Sigmoid colon (tissue), 7 donors: Measurements from ENCODE around the gene CASP12. TPM values are rescaled to one million over a fixed set of nuclear protein-coding genes. Genes with fewer than 3 reads are reported as not detected.

Experiments
- DNase-seq: peaks from one replicate; pipeline ENCODE4 v3.0.0-alpha.2; 2019
- H3K27ac ChIP-seq, 4 donors: fragments of 200-600 bp; sonication (generic); one replicate each; pipeline ENCODE4 v1.5.1; 2016 to 2019; ENCODE audit warnings: mild to moderate bottlenecking in 1 of 4
- H3K27me3 ChIP-seq, 3 donors: fragments of 200-600 bp; sonication (generic); one replicate each; pipeline ENCODE4 v1.5.1; 2019; ENCODE audit warnings: mild to moderate bottlenecking in 1 of 3
- H3K36me3 ChIP-seq, 4 donors: fragments of 200-600 bp; sonication (generic); one replicate each; pipeline ENCODE4 v1.5.1; 2016 to 2019
- H3K4me1 ChIP-seq, 4 donors: fragments of 200-600 bp; sonication (generic); one replicate each; pipeline ENCODE4 v1.5.1; 2017 to 2019
- H3K4me3 ChIP-seq, 4 donors: fragments of 200-600 bp; sonication (generic); one replicate each; pipeline ENCODE4 v1.5.1; 2017 to 2019; ENCODE audit warnings: mild to moderate bottlenecking in 2 of 4, moderate library complexity in 1 of 4
- H3K9me3 ChIP-seq, 4 donors: fragments of 200-600 bp in 3 of 4; sonication (generic) in 3 of 4; one replicate each; pipeline versions ENCODE4 v1.5.1 to v1.6.1; 2013 to 2019
- EP300 ChIP-seq, 4 donors: sonication (generic); formaldehyde crosslinking; IDR thresholded peaks; one replicate each; pipeline ENCODE4 v1.6.1; 2017; ENCODE audit warnings: antibody characterized with exemption in 4 of 4
- POLR2A ChIP-seq, 2 donors: fragments of 450-650 bp; IDR thresholded peaks; one replicate each; pipeline ENCODE4 v1.6.1; 2016; ENCODE audit warnings: antibody characterized with exemption in 2 of 2, mild to moderate bottlenecking in 2 of 2, moderate library complexity in 2 of 2
- POLR2AphosphoS5 ChIP-seq, 4 donors: sonication (generic); formaldehyde crosslinking; IDR thresholded peaks; one replicate each; pipeline ENCODE4 v1.6.1; 2017; ENCODE audit warnings: antibody characterized with exemption in 4 of 4
- whole genome bisulfite sequencing, 2 donors: extraction: QIAGEN DNeasy Blood & Tissue Kit; methylation state at CpG; one replicate each; pipeline ENCODE4 v1.1.7; 2013; 5-methylcytosine and 5-hydroxymethylcytosine counted together
- intact Hi-C: fragments of 100-400 bp; cut with DNase I; formaldehyde crosslinking; loops from one replicate; pipeline ENCODE4 v1.15.1; 2023
- polyA plus RNA-seq, 3 donors: library from polyadenylated mRNA; stranded (reverse); fragments of 200-250 nt; gene quantifications; one replicate each; pipeline ENCODE4 v1.2.3, GENCODE V29; 2013
- small RNA-seq, 3 donors: library from RNA; depleted of rRNA; stranded (forward); fragments of <200 nt; gene quantifications; one replicate each; pipeline ENCODE3, GENCODE V24; 2016
- total RNA-seq, 4 donors: library from RNA; depleted of rRNA; stranded (reverse); fragments of >200 nt; gene quantifications; one replicate each; pipeline ENCODE4 v1.1.0, GENCODE V29; 2016
- TF ChIP-seq, protein P1 (sequence below), 4 experiments: fragments of 450-650 bp in 3 of 4; fragments of 200-600 bp in 1 of 4; IDR thresholded peaks; one replicate each; pipeline ENCODE4 v1.5.1; 2016 to 2019; ENCODE audit warnings: antibody characterized with exemption in 4 of 4, mild to moderate bottlenecking in 3 of 4, moderate library complexity in 2 of 4
- donor health status: healthy with polysubstance abuse.
- donor health status: Bipolar disorder and iron deficiency.
- donor health status: healthy.

Gene CASP12
- total and polyA plus RNA-seq, 7 donors = 0.22 to 9.4 (median 2.2) TPM; not detected in 1

- no peaks in the 10 kb centered on the region for H3K27me3 ChIP-seq
- DNase-seq = no peak
- peaks cover 0 to 4% (median 0%) of the 10 kb centered on the region in 4 donors for H3K9me3 ChIP-seq
- no peaks in the 10 kb centered on the region for H3K36me3 ChIP-seq
- TF ChIP-seq POLR2AphosphoS5 (IDR thresholded peaks at IDR 0.05) (no peak), POLR2A (IDR thresholded peaks at IDR 0.05) (no peak), EP300 (IDR thresholded peaks at IDR 0.05) (no peak)
- TF ChIP-seq, protein P1, sequence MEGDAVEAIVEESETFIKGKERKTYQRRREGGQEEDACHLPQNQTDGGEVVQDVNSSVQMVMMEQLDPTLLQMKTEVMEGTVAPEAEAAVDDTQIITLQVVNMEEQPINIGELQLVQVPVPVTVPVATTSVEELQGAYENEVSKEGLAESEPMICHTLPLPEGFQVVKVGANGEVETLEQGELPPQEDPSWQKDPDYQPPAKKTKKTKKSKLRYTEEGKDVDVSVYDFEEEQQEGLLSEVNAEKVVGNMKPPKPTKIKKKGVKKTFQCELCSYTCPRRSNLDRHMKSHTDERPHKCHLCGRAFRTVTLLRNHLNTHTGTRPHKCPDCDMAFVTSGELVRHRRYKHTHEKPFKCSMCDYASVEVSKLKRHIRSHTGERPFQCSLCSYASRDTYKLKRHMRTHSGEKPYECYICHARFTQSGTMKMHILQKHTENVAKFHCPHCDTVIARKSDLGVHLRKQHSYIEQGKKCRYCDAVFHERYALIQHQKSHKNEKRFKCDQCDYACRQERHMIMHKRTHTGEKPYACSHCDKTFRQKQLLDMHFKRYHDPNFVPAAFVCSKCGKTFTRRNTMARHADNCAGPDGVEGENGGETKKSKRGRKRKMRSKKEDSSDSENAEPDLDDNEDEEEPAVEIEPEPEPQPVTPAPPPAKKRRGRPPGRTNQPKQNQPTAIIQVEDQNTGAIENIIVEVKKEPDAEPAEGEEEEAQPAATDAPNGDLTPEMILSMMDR (IDR thresholded peaks at IDR 0.05) = no peak
- H3K4me1 ChIP-seq = no peaks in the 10 kb centered on the region
- intact Hi-C loops = no loop called here
- WGBS, 2 donors = 75 to 88% methylated on average over 2 of the region's 2 CpGs
- no peak overlapping the region for H3K4me3 ChIP-seq
- H3K27ac ChIP-seq = no peak overlapping the region
Observed at GRCh38 chr11:104841973-104842525, 56.2 kb downstream of the CASP12 start.

- TF ChIP-seq POLR2AphosphoS5 (IDR thresholded peaks at IDR 0.05) = no peak
- TF ChIP-seq, protein P1 (IDR thresholded peaks at IDR 0.05) = no peak
- no peak for TF ChIP-seq POLR2A (IDR thresholded peaks at IDR 0.05)
- no peak for TF ChIP-seq EP300 (IDR thresholded peaks at IDR 0.05)
- intact Hi-C loops = no loop called here
- 60 to 77% methylated on average over 1 of the region's 1 CpG for WGBS, 2 donors
- no peaks in the 10 kb centered on the region for H3K4me1 ChIP-seq
- no peaks in the 10 kb centered on the region for H3K27me3 ChIP-seq
- H3K4me3 ChIP-seq = no peak overlapping the region
- no peaks in the 10 kb centered on the region for H3K36me3 ChIP-seq
- peaks cover 0 to 4% (median 0%) of the 10 kb centered on the region in 4 donors for H3K9me3 ChIP-seq
- no peak overlapping the region for H3K27ac ChIP-seq
- no peak for DNase-seq
Observed at GRCh38 chr11:104841185-104841584, 57.1 kb downstream of the CASP12 start.

DNA sequence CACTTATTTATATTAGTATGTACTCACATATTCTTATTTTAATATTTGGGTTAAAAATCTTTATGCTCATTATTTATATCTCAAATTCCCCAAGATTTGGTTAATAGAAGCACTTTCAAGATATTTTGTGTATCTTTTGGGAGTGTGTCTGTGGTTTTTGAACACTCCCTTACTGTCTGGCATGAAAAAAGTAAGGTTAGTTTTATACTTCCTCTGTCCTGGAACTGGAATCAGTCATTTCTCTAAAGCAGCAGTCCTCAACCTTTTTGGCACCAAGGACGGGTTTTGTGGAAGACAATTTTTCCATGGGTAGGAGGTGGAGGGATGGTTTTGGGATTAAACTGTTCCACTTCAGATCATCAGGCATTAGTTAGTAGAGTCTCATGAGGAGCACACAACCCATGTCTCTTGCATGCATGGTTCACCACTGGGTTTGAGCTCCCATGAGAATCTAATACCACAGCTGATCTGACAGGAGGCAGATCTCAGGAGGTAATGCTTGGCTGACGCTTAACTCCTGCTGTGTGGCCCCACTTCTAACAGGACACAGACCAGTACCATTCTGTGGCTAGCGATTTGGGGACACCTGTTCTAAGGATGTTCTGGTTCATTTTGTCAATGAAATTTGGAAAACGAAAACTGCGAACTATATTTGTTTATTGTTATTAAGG lies 60.2 kb downstream of the CASP12 start:
- Histone ChIP-seq H3K4me1 (no peaks in the 10 kb centered on the region), H3K9me3 (peaks cover 0 to 4% (median 0%) of the 10 kb centered on the region in 4 donors), H3K4me3 (no peak overlapping the region), H3K36me3 (no peaks in the 10 kb centered on the region), H3K27ac (no peak overlapping the region), H3K27me3 (no peaks in the 10 kb centered on the region)
- no peak for TF ChIP-seq EP300 (IDR thresholded peaks at IDR 0.05)
- no peak for TF ChIP-seq POLR2A (IDR thresholded peaks at IDR 0.05)
- TF ChIP-seq, protein P1 (IDR thresholded peaks at IDR 0.05) = no peak
- TF ChIP-seq POLR2AphosphoS5 (IDR thresholded peaks at IDR 0.05) = no peak
- intact Hi-C loops = no loop called here
- DNase-seq = no peak
- 78 to 91% methylated on average over 5 of the region's 5 CpGs for WGBS, 2 donors

GRCh38 chr11:104836691-104837090 lies 61.6 kb downstream of the CASP12 start:
- Histone ChIP-seq H3K9me3 (peaks cover 0 to 4% (median 0%) of the 10 kb centered on the region in 4 donors), H3K27me3 (no peaks in the 10 kb centered on the region), H3K4me3 (no peak overlapping the region), H3K36me3 (no peaks in the 10 kb centered on the region), H3K4me1 (no peaks in the 10 kb centered on the region), H3K27ac (no peak overlapping the region)
- no peak for DNase-seq
- TF ChIP-seq POLR2A (IDR thresholded peaks at IDR 0.05) = no peak
- no peak for TF ChIP-seq POLR2AphosphoS5 (IDR thresholded peaks at IDR 0.05)
- TF ChIP-seq, protein P1 (IDR thresholded peaks at IDR 0.05) = no peak
- TF ChIP-seq EP300 (IDR thresholded peaks at IDR 0.05) = no peak
- intact Hi-C loops = no loop called here
- 60 to 76% methylated on average over 2 of the region's 2 CpGs for WGBS, 2 donors

Small RNA genes lying within 50 kb of the gene (small RNA-seq; reads per million reads assigned to genes)
- gene AP002004.1 = 0 reads per million in 3 donors

Other genes starting within 250 kb of the CASP12 start
- gene CASP4, start 70.1 kb upstream of the CASP12 start, total RNA-seq = 10 to 100 TPM; 45.3 to 64.6 (median 55.5) TPM
- 10 to 100 TPM; 20.8 to 51.8 (median 34.8) TPM for gene CASP4, start 70.1 kb upstream of the CASP12 start, polyA plus RNA-seq
- gene CASP5, start 124.7 kb upstream of the CASP12 start, total RNA-seq = not detected
- gene CASP5, start 124.7 kb upstream of the CASP12 start, polyA plus RNA-seq = 10 to 100 TPM; 25.4 to 43.3 (median 31.8) TPM
- 10 to 100 TPM in 2 of 4 donors, 1 to 10 TPM in 2; 8.3 to 14.3 (median 11.6) TPM for gene CASP1, start 136.7 kb upstream of the CASP12 start, total RNA-seq
- 100 to 1,000 TPM in 1 of 3 donors, 10 to 100 TPM in 2; 35.4 to 192 (median 43.2) TPM for gene CASP1, start 136.7 kb upstream of the CASP12 start, polyA plus RNA-seq
- gene CARD16, start 146.9 kb upstream of the CASP12 start, total RNA-seq = 10 to 100 TPM in 1 of 4 donors, 1 to 10 TPM in 3; 1.1 to 11.6 (median 4.9) TPM
- gene CARD16, start 146.9 kb upstream of the CASP12 start, polyA plus RNA-seq = 100 to 1,000 TPM in 2 of 3 donors, 10 to 100 TPM in 1; 63.7 to 119 (median 116) TPM
- not detected for gene CARD18, start 241.3 kb upstream of the CASP12 start, total RNA-seq
- not detected for gene CARD18, start 241.3 kb upstream of the CASP12 start, polyA plus RNA-seq